Measurements from ENCODE around the gene C3AR1. TPM values are rescaled to one million over a fixed set of nuclear protein-coding genes. Genes with fewer than 3 reads are reported as not detected.

C3AR1 gene
- total and polyA plus RNA-seq, 2 of the 13 experiments (the other 11 are each of a cell fraction or from before 2014, with no cell fraction given), result not detected

DNA sequence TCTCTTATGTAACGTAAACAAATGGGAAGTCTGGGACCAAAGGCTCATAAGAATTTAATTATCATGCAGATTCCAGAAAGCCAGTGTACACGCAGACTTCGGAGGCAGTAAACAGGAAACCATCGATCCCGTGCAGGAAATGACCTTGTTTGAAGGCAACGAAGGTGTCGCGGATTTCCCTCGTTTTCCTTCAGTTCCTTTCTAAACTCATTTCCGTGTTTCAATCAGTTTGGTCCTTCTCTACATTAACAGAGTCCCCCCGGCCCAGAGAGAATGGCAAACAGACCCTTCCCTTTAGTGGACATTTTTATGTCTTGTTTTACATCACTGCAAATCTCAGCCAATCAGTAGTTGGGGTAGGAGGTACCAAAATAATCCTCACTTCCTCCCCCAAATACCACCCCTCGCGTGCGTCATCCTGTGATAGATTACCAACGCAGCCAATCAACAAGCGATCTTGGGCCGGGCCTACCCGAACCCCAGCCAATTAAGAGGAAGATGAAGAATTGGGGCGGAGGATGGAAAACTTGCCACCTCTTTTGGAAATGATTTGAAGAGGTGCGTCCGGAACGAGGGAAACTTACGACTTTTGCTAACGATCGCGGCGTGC lies 39.8 kb downstream of the C3AR1 start (continued):
- TF ChIP-seq, protein P1, sequence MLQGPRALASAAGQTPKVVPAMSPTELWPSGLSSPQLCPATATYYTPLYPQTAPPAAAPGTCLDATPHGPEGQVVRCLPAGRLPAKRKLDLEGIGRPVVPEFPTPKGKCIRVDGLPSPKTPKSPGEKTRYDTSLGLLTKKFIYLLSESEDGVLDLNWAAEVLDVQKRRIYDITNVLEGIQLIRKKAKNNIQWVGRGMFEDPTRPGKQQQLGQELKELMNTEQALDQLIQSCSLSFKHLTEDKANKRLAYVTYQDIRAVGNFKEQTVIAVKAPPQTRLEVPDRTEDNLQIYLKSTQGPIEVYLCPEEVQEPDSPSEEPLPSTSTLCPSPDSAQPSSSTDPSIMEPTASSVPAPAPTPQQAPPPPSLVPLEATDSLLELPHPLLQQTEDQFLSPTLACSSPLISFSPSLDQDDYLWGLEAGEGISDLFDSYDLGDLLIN (CRISPR knock-in tag; IDR thresholded peaks at IDR 0.05; ENCODE audit: borderline replicate concordance), result no peak
- TF ChIP-seq TOE1 (CRISPR knock-in tag; IDR thresholded peaks at IDR 0.05) (no peak), CSRNP2 (CRISPR knock-in tag; conservative IDR thresholded peaks at IDR 0.05; ENCODE audit: low read depth) (no peak), ZNF451 (CRISPR knock-in tag; IDR thresholded peaks at IDR 0.05) (no peak), CAMTA2 (CRISPR knock-in tag; IDR thresholded peaks at IDR 0.05; ENCODE audit: borderline replicate concordance) (no peak), ZNF3 (CRISPR knock-in tag; IDR thresholded peaks at IDR 0.05) (no peak), PATZ1 (CRISPR knock-in tag; IDR thresholded peaks at IDR 0.05) (peak; percentile 38; the same call in 1 of the 2 replicates), REL (CRISPR knock-in tag; conservative IDR thresholded peaks at IDR 0.05) (no peak), SP140L (CRISPR knock-in tag; IDR thresholded peaks at IDR 0.05; ENCODE audit: borderline replicate concordance) (peak; percentile 40; the same call in 1 of the 2 replicates), DBP (CRISPR knock-in tag; IDR thresholded peaks at IDR 0.05; ENCODE audit: not compliant biosample characterization) (no peak), ELF4 (CRISPR knock-in tag; IDR thresholded peaks at IDR 0.05; ENCODE audit: borderline replicate concordance) (no peak), ZNF615 (CRISPR knock-in tag; IDR thresholded peaks at IDR 0.05; ENCODE audit: borderline replicate concordance) (peak; percentile 32; the same call in 1 of the 2 replicates), MIXL1 (CRISPR knock-in tag; IDR thresholded peaks at IDR 0.05) (no peak)
- TF ChIP-seq, protein P2, sequence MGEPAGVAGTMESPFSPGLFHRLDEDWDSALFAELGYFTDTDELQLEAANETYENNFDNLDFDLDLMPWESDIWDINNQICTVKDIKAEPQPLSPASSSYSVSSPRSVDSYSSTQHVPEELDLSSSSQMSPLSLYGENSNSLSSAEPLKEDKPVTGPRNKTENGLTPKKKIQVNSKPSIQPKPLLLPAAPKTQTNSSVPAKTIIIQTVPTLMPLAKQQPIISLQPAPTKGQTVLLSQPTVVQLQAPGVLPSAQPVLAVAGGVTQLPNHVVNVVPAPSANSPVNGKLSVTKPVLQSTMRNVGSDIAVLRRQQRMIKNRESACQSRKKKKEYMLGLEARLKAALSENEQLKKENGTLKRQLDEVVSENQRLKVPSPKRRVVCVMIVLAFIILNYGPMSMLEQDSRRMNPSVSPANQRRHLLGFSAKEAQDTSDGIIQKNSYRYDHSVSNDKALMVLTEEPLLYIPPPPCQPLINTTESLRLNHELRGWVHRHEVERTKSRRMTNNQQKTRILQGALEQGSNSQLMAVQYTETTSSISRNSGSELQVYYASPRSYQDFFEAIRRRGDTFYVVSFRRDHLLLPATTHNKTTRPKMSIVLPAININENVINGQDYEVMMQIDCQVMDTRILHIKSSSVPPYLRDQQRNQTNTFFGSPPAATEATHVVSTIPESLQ (CRISPR knock-in tag; conservative IDR thresholded peaks at IDR 0.05), result 0 out of 2 replicates have a peak, but pooled peaks have one; percentile 16
- TF ChIP-seq, protein P3, sequence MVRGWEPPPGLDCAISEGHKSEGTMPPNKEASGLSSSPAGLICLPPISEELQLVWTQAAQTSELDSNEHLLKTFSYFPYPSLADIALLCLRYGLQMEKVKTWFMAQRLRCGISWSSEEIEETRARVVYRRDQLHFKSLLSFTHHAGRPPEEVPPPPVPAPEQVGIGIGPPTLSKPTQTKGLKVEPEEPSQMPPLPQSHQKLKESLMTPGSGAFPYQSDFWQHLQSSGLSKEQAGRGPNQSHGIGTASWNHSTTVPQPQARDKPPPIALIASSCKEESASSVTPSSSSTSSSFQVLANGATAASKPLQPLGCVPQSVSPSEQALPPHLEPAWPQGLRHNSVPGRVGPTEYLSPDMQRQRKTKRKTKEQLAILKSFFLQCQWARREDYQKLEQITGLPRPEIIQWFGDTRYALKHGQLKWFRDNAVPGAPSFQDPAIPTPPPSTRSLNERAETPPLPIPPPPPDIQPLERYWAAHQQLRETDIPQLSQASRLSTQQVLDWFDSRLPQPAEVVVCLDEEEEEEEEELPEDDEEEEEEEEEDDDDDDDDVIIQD (CRISPR knock-in tag; IDR thresholded peaks at IDR 0.05; ENCODE audit: low read depth), result peak; percentile 9; the same call in 1 of the 2 replicates
- TF ChIP-seq, protein P4, sequence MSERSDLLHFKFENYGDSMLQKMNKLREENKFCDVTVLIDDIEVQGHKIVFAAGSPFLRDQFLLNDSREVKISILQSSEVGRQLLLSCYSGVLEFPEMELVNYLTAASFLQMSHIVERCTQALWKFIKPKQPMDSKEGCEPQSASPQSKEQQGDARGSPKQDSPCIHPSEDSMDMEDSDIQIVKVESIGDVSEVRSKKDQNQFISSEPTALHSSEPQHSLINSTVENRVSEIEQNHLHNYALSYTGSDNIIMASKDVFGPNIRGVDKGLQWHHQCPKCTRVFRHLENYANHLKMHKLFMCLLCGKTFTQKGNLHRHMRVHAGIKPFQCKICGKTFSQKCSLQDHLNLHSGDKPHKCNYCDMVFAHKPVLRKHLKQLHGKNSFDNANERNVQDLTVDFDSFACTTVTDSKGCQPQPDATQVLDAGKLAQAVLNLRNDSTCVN (CRISPR knock-in tag; IDR thresholded peaks at IDR 0.05; ENCODE audit: borderline replicate concordance), result no peak

Data from HepG2 (cell line).